Medulla oblongata (tissue), 1 donor: ENCODE measurements around the gene DAP.
"Not testable (repeated sequence)": the region's sequence is repeated elsewhere in the genome, so short reads cannot be mapped to it uniquely, and the experiment has no call there.

ENCODE experiments used
- DNase-seq: peaks from one replicate; pipeline ENCODE4 v3.0.0-alpha.2; 2015; ENCODE audit errors: extremely low spot score

DAP gene, protein sequence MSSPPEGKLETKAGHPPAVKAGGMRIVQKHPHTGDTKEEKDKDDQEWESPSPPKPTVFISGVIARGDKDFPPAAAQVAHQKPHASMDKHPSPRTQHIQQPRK

DNA sequence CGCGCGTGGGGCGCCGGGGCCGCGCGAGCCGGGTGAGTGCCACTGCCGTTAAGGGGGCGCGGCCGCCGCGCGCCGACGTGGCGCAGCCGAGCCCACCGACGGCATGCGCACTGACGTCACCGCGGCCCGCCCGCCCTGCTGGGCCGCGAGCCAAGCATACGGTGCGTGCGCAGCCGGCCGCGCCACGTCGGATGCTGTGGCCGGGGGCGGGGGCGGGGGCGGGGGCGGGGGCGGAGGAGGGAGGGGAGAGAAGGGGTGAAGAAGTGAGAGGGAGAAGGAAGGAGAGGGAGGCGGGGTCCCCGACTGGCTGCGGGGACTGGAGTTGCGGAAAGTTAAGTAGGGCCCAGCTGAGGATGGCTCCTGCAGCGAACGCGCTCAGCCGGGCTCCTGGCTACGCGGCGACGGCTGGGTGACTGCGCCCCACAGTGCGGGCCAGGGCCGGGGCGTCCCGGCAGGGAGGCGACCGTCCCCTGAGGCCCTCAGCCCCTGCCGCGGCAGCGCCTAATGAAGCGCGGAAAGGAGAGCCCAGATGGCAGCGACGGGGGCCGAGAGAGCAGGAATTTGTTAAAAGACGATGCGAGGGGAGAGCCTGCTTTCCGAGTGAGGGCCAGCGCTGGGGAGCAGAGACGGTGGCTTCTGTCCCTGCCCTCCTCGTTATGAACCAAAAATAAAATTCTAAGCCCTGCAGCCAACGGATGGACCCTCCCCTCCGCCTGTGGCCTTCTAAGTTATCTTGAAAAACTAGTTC lies at the start of gene DAP:
DAP (minus strand) TSS at position 50 of the 748 bp plus-strand sequence. CDS start 166 bp downstream, outside the sequence.
- peak; percentile 80 for DNase-seq

DNA sequence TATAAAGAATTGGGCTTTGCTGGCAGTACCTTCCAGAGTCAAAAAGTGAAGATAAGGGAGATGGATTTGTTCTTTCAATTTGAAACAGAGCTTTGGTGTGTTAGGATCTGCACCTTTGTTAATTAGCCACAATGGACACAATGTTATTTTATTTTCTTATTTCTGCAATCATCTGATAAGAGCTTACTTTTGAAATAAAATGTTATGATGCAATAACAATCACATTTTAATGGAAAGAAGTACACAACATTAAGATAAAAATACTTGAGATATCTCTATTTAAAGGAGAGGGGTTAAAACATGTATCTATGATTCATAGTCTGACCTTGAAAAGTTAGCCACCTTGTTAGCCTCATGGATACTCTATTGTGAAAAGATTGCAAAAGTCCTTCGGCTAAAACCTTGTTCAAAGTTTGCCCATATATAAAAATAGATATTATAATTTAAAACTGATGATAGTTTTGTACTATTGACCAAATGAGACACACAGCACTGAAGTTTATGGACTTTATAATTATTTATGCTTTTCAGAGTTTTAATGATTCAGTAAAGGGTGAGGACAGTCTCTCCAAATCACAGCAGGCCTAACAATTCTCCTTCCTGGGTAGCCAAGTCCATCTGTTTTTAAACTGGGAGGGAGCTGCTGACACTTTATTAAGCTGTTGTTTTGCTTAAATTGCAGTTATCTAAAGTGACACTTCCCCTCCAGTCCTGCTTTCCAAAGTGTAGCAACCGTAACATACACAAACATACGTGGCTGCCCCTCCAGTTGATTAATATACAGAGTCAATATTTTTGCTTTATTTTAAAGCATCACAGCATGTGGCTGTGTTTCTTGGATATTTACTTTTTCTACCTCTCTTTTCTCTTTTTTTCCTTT lies 47.6 kb upstream of the DAP start:
- no peak for DNase-seq

DNA sequence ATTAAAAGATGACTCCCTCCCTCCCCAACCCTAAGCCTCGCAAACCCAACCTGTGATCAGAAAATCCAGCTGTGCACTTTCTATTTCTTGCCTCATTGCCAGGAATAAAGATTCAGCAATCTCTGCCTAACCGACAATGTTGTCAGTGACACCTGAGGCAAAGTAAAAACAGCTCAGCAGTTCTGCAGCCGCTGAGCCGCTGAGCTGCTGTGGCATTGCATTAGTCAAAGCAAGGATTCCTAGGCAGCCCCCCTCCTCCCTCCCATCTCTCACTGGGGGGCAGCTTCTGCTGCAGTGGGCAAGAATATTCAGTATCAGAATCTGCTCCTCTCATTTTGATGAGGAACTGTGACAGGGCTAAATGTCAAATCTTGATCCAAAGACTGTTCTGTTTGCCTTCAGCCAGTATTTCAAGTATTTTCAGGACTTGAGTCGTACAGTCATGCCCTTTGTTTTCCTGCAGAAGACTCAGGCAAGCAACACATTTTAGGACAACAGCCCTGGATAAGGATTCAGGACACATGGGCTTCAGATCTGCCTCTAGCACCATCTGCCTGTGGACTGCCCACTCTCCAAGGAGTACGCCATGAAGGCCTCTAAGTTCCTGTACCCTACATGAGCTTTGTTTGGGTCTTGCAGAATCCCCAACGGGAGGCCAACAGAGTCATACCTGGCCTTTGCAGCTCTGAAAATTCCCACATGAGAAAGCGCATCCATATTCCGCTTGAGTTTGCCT lies 41.1 kb upstream of the DAP start:
- no peak for DNase-seq

DNA sequence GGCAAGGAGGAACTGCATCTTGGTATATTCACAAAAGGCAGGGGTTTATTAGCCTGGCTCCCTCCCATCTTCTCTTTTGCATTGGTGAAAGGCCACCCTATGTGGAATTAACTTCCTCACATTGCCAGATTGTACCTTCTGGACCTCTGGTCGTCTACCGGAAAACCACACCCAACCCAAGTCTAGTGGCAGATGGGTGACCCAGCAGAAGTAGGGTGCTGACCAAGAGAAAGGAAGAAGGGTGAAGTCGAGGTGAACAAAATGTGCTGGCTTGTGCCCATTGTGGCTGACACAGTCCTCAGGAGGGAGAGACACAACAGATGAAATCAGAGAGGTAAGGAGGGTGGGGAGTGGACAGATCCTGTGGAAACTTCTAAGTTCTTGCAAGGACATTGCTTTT lies 39.8 kb upstream of the DAP start:
- no peak for DNase-seq

DNA sequence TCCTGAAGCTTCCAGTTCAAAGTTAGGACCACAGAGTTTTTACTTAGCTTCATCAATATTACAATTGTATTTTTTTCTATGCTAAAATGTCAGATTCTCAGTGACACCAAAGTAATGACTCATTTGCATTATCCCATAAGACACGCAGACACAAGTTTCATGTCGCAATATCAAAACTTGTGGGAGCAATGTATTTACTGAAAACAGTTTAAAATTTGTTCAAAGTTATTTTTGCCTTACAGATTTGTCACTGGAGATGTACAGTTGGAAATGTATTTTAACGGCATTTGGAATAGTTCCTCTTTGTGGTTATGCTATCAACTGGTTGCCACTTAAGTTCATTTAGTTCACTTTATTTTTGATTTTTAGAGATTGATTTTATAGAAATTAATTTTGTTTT lies 36.2 kb upstream of the DAP start:
- DNase-seq, result no peak

DNA sequence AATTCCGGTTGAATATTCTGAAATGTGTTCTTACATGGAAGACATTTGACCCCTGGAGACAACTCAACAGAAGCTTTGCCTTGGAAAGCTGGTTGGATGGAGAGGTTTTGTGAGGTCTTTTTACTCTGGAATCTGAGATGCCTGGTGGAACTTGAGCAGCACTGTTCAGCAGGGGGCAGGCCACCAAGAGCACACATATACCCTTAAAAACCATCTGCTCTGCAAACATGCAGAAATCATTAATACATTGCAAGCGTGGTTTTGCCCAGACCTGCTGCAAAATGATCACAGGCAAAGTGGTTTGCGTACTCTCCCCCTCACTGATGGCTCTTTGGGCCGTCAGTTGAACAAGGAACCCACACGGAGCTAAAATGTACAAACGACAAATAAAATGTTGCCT lies 32.8 kb upstream of the DAP start:
- no peak for DNase-seq

DNA sequence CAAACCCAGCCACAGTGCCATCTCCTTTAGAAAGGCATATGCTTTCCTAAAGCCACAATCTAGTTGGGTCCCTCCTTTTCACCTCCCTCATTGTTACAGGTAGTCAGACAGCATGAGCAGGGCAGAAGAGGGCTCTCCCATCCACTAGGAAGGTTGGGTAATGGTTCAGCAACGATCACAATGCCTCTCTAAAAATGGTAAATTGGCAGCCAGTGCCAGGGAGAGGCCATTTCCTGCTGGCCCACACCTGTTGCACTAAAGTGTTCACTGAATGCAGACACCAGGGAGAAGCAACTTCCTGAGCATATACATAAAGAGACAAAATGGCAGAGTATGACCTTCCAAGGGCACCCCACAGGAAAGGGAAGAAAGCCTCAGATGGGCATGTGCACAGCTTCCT lies 31.3 kb upstream of the DAP start:
- DNase-seq, result no peak

DNA sequence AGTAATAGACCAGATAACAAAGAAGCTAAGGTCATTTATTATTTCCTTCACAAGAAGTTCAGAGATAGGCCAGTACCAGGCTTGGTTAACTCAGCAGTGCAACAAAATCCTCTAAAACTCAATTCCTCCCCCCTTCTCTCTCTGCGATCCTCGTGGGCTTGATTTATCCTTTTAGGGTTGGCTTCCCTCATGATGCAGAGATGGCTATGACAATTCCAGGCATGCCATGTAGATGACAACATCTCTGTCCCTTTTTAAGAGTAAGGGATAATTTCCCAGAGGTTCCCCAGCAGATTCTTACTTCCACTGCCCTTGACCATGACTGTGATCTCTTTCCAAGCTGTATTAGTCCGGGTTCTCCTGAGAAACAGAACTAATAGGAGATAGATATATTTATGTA lies 28.7 kb upstream of the DAP start:
- DNase-seq, result no peak

DNA sequence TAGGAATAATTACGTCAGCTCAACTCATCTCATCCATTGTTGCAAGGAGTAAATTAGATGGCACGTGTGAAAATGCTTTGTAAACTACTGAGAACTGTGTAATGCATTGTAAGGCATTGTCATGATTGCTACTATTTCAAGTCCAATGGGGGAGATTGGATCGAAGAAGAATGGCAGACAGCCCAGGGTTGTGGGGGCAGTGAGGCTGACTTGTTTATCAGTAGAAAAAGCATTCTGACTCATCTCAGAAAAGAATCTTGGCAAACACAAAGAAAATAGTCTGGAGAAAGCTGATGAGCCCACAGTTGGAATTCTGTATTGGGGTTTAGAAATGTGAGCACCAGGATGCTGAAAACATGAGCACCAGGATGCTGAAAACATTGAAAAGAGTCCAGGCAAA lies 28.0 kb upstream of the DAP start:
- DNase-seq, result no peak

DNA sequence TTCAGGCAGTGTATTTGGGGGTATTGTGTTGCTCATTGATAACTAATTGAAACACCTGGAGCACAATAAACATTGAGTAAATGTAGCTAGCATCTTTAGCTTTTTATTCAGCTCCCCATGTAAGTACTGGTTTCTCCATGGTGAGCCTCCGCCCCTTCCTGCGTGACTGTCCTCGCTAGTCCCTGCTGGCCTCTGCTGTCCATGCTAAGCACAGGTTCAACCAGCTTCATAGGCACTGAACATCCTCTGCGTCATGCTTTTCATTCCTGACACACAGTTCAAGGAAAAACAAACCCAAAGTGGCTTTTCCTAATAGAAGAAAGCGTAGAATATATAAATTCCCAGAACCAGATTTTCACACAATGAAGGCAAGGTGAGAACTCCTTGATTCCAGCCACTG lies 27.3 kb upstream of the DAP start:
- DNase-seq, result no peak

DNA sequence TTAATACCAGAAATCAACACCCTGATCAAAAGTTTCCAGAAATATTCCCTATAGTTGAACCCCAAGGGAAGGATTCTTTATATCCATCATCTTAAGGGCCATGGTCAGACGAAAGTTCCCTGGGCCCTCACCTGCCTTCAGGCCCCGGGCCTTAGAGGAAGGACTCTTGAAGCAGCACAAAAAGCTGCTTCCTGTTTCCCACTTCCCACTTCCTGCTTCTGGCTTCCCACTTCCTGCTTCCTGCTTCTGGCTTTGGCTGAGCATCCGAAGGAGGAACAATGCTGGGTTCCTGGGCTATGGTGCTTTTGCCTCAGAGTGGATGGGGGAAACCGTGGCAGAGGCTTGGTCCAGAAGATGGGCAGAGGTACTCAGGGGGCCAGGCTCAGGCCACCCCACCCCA lies 25.8 kb upstream of the DAP start:
- DNase-seq, result no peak

DNA sequence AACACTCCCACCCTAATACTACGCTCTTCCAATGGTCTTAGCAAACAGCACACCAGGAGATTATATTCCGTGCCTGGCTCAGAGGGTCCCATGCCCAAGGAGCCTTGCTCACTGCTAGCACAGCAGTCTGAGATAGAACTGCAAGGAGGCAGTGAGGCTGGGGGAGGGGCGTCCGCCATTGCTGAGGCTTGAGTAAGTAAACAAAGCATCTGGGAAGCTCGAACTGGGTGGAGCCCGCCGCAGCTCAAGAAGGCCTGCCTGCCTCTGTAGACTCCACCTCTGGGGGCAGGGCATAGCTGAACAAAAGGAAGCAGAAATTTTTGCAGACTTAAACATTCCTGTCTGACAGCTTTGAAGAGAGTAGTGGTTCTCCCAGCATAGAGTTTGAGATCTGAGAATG lies 19.2 kb upstream of the DAP start:
- DNase-seq, result not testable (repeated sequence)

DNA sequence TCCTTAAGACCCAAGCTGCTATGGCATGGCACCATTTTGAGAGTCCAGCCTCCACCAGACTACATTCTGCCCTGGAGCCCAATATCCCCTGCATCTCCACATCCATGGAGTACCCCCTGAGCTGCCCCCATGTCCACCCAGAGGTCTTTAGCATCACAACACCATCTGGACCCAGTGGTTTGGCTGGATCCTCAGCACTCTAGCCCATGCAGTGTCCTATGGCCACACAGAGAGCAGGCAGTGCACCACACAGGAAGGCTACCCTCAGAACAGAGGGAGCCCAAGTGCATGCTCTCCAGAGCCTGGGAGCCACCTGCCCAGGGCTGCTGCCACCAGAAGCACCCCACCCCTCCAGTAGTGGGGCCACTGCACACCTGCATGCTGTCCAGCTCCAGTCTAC lies 18.6 kb upstream of the DAP start:
- DNase-seq, result no peak

DNA sequence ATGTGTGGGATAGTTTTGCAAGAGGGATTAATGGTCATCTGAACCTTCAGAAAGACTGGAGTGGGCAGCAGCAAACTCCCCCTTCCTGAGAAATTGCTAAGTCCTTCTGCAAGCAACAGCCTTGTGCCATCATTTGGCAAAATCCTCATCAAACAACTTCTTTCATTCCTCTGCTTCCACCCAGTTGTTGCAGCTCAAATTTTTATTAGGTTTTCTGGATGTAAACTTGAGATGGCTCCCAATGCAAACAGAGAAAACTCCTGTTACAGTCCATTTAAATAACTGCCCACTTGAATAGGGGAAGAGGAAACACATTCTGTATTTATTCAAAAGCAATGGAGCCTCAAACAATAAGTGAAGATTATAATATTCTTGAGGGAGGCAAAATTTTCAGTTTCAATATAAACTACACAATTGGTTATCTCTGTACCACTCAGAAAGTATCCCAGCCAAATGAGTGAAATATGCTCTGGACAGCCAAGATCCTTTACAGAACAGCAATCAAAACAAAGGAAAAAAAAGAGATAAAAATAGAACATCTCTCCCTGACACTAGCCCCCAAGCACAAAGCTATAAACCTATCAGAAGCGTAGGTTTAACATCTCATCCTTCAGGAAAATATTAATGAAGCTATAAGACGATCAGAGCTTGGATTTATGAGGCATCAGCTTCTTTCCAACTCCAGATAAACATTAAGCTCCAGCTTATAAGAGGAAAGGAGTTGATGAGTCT lies 17.3 kb upstream of the DAP start:
- no peak for DNase-seq

DNA sequence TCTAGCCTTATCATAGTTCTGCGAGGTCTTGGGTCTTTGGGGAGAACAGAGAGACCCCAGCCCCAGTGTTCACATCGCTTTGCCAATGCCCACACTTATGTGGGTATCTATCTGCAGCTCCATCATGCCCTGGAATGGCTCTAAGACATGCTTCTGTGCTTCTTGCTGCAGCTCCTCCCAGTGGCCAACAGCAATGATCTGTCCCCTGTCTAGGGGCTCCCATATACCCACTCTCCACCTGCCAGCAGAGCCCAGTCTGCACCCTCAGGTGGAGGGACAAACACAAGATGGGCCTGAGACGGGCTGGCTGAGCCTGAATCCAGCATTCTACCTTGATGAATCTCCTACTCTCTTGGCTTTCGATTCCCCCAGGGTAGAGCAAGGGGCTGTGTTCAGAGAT lies 14.6 kb upstream of the DAP start:
- no peak for DNase-seq

DNA sequence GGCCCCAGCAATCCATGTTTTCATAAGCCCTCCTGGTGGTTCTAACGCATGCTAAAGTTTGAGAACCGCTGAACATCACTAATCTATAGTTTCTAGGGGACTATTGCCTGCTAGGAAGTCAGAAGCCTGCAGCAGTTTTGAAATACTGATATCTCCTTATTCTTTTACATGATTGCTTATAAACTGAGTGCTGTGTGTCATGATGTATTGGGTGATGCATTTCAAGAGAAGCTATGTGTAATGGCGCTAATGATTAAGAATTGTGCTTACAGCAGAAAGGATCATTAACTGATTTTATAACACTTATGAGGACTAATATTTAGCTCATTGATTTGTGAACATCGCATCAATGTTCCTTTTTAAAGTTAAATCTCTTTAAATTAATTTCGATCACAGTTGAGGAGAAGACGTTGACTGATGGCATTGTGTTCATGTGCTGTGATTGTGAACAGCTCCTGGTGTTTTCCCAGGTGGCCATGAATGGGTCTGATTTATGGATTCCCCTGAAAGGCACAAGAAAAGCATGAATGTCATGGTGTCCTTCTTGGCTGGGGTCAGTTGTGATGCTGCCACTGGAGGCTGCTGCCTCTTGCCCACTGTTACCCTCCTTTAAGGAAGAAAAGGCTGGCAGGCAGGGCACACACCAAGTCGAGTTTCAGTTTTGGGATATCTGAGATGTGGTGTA lies 12.0 kb upstream of the DAP start:
- DNase-seq, result no peak

DNA sequence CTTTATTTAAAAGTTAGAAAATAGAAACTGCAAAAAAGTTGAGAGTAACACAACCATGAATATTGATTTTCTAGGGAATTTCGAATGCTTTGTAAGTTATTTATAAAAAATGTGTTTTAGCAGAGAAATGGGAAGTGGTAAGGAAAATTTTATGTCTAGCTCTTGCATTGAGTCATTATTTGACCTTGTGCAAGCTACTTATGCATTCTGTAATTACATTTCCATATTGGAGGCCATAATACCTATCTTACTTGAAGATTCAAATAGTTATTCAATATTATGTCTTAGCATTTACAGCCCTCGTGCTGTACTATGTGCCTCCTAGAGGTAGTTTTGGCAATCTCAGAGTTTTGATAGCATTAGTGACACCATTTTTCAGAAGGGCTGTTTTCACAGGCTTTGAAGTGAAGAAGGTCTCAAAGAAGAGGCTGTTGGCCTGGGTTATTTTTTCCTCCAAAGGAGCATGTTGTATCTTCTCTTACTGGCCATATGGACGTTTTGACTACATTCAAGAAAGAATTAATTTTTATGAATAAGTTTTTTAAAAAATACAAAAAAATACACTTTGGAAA lies 7.4 kb upstream of the DAP start:
- DNase-seq, result no peak

DNA sequence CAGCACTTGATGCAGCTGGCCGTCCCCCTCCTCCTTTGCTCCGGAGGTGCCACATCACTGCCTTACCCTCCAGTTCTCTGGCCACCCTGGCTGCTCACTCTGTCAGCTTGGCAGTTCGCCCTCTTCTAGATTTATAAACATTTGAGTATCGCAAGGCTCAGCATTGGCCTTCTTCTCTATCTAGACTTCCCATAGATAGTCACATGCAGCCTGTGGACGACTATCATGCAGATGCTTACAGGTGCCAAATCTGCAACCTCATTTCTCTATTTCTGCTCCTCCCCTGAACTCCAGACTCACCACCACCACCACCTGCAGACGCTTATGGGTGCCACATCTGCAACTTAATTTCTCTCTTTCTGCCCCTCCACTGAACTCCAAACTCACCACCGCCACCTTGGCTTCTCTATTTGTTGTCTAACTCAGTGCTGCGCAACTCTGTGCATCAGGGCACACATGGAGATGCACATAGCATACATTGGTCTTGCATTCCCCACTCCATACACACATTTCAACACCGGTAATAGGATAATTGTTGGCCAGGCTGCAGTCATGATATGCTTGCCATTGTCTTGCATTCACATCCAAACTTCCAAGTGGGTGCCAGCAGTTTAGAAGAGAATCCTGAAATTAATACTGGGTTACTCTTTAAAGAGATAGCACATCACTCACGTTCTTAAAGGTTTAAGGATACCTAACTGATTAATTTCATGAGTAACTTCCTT lies 1.9 kb upstream of the DAP start:
- DNase-seq, result no peak

DNA sequence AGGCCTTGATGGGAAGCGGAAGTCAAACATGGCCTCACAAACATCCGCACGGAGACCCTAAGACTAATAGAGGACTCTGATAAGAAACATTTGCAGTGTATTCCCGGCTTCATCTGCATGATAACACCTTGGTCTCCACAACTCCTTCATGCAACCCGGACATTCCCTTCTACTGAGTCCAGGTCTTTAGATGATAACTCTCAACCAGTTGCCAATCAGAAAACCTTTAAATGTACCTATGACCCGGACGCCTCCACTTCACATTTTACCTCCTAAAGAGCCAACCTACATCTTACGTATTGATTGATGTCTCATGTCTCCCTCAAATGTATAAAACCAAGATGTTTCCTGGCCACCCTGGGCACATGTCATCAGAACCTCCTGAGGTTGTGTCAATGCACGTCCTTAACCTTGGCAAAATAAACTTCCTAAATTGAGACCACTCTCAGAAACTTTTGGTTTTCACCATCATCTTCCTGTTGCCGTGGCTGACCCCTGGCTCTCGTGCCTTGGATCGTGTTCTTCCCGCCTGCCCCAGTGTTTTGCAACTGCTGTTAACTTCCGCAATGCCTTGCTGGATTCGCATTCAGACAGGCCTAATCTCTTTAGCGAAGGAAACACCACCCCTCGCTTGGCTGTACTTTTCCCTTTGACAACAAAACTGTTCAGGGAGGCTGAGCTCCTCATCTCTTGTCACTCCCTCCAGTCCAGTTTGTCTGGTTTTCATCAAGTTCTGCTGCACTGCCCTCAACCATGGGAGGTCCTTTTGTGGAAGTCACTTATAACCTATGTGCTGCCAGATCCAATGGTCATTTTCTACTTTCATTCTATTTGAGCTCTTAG lies 1.1 kb upstream of the DAP start:
- peak; percentile 68 for DNase-seq
